Activated CD8-positive, alpha-beta memory T cell treated with anti-CD3 and anti-CD28 coated beads, Interleukin-2, amount 50 U/mL, for 24 hours (primary cell): ENCODE data around the gene MSL3B.

Experiments used
- DNase-seq: peaks from one replicate; pipeline ENCODE4 v3.0.0-alpha.2; 2020; ENCODE audit errors: extremely low read depth

MSL3B gene

GRCh38 chr2:233853353-233853752, 14.8 kb downstream of the MSL3B start:
- no peak for DNase-seq

- DNase-seq = no peak
Measured at GRCh38 chr2:233852056-233852455, 16.1 kb downstream of the MSL3B start.

- DNase-seq = no peak
Measured at GRCh38 chr2:233851169-233851568, 17.0 kb downstream of the MSL3B start.

- DNase-seq = no peak
Measured at GRCh38 chr2:233850745-233851144, 17.4 kb downstream of the MSL3B start.

- no peak for DNase-seq
Measured at GRCh38 chr2:233849607-233850271, 18.4 kb downstream of the MSL3B start.

GRCh38 chr2:233848276-233848675, 19.9 kb downstream of the MSL3B start:
- no peak for DNase-seq

GRCh38 chr2:233847248-233847898, 20.8 kb downstream of the MSL3B start:
- no peak for DNase-seq

- no peak for DNase-seq
Measured at GRCh38 chr2:233846387-233847247, 21.6 kb downstream of the MSL3B start.

- DNase-seq = no peak
Measured at GRCh38 chr2:233845301-233846060, 22.7 kb downstream of the MSL3B start.

GRCh38 chr2:233844836-233845235, 23.4 kb downstream of the MSL3B start:
- DNase-seq = no peak

GRCh38 chr2:233844064-233844807, 23.9 kb downstream of the MSL3B start:
- DNase-seq = no peak

- no peak for DNase-seq
Measured at GRCh38 chr2:233841183-233841582, 27.0 kb downstream of the MSL3B start.

- no peak for DNase-seq
Measured at GRCh38 chr2:233840520-233840919, 27.7 kb downstream of the MSL3B start.

- no peak for DNase-seq
Measured at GRCh38 chr2:233839447-233839820, 28.8 kb downstream of the MSL3B start.

GRCh38 chr2:233838726-233839446, 29.3 kb downstream of the MSL3B start:
- no peak for DNase-seq

- DNase-seq = no peak
Measured at GRCh38 chr2:233838251-233838650, 29.9 kb downstream of the MSL3B start.

- no peak for DNase-seq
Measured at GRCh38 chr2:233837694-233838229, 30.4 kb downstream of the MSL3B start.

- no peak for DNase-seq
Measured at GRCh38 chr2:233836359-233836758, 31.8 kb downstream of the MSL3B start.

GRCh38 chr2:233835230-233836186, 32.7 kb downstream of the MSL3B start:
- DNase-seq = no peak
